GM18951 (cell line): ENCODE measurements around the gene SDF4.
"Not testable (repeated sequence)": the region's sequence is repeated elsewhere in the genome, so short reads cannot be mapped to it uniquely, and the experiment has no call there.

Source experiments
- POLR2A ChIP-seq: IDR thresholded peaks from 4 replicates; pipeline ENCODE4 v1.6.1; 2011; ENCODE audit warnings: mild to moderate bottlenecking; ENCODE audit not compliant: insufficient read length, insufficient read depth; ENCODE audit errors: extremely low read depth
- in situ Hi-C: fragments of 300-500 bp; cut with MboI; formaldehyde crosslinking; loops from one replicate; pipeline ENCODE4 v1.12.0; 2022; ENCODE audit warnings: low sequenced_read_pairs, mixed read lengths, inconsistent platforms; ENCODE audit not compliant: unreplicated experiment

SDF4 gene

DNA sequence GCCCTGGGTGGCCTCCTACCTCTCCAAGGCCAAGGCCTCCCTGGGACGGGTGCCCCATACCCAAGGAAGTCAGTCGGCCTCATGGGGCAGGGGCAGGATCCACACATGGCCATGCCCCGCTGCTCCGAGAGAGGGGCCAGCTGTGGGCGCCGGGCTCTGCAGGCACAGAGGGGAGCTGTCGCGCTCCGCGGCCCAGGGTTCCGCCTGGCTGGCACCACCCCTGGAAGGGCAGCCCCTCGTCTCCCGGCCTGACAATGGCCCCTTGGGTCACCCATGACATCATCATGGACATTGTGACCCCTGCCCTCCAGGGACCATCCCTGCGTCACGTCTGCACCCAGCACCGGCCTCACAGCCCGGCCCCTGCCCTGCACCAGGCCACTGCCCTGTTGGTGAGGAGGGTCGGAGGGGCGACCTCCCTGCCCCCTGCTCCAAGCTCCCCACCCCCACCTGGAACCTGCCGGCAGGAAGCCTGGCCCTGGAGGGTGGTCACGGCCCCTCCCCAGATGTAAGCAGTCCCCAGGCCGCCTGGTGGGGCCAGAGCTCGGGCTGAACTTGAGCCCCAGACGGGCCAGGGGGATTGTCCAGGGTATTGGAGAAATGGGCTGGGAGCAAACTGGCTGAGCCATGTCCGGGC, 52.3 kb downstream of the SDF4 start:
- in situ Hi-C loops = no loop called here
- no peak for TF ChIP-seq POLR2A

DNA sequence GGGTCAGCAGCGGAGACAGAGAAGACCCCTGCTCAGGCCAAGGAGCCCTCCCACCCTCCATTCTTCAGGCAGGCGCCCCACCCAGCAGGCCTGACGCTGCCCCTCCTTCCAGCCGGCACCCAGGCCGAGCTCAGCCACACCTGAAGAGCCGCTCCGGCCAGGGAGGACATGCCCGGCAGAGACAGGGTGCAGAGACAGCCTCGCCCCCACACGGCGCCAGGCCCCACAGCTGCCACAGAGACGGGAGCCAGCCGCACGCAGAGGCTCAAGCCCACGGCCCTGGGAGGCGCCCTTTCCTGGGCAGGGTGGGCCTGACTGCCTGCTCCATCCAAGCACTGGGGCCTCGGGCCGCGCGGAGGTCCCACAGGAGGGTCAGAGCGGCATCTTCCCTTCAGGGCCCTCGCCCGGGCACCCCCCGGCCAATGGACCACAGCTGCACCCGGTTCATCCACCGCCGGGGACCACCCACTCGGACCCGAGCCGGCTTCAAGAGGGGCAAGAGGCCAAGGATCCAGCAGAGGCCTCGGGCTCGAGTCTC, 52.9 kb downstream of the SDF4 start:
- in situ Hi-C loops = no loop called here
- TF ChIP-seq POLR2A = no peak

DNA sequence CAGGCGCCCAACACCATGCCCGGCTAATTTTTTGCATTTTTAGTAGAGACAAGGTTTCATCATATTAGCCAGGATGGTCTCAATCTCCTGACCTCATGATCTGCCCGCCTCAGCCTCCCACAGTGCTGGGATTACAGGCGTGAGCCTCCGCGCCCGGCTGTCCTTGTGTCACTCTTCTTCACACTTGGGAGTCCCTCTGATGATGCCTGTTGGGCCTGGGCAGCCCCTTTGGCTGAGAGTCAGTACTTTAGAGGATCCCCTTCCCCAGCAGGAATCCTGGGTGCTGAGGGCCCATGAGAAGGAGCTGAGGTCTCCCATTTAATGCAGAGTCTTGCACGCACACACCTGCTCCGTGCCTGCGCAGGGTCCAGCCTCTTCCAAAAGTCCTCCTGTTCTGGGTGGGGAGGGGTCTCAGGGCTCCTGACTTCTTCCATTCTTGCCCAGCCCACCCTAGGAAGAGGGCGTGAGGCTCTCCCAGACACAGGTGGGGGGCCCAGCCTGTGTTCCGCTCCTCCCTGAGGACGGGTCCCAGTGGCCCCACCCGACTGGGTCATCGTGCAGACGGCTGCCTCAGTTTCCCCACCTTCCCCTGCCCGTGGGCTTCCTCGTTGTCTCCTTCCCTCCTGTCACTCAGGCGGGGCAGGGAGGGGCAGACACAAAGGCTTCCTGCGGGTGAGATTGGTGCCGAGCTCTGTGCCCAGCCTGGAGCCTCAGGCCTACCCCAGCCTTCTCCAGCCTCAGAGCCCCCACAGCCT, 54.2 kb downstream of the SDF4 start:
- in situ Hi-C loops = no loop called here
- no peak for TF ChIP-seq POLR2A

DNA sequence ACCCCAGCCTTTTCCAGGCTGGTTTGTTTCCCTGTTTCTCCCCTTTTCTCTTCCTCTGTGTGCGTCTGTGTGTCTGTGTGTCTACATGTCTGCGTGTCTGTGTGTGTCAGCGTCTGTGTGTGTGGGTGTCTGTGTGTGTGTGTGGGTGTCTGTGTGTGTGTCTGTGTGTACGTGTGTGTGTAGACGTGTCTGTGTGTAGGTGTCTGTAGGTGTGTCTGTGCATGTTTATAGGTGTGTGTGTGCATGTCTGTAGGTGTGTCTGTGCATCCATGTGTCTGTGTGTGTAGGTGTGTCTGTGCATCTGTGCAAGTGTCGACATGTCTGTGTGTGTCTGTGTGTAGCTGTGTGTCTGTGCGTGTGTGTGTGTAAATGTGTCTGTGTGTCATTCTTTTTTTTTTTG, 54.9 kb downstream of the SDF4 start:
- in situ Hi-C loops = no loop called here
- no peak for TF ChIP-seq POLR2A

DNA sequence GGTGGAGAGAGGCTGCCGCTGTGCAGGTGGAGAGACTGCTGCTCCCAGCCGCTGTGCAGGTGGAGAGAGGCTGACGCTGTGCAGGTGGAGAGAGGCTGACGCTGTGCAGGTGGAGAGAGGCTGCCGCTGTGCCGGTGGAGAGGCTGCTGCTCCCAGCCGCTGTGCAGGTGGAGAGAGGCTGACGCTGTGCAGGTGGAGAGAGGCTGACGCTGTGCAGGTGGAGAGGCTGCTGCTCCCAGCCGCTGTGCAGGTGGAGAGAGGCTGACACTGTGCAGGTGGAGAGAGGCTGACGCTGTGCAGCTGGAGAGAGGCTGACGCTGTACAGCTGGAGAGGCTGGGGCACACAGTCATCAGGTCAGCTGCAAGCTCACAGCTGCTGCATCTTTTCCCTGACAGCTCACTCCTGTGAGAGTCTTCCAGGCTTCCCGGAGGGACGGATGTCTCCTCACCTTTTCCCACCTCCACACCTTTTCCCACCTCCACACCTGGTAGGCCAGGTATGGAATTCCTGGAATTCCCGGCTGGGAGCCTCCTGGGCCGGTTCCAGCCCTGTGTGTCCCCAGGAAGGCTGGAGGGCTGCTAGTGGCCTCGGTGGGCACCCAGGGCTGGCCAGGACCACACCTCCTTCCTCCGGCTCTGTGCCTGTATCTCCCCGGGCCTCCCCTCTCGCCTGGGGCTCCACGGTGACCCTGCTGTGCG, 55.6 kb downstream of the SDF4 start:
- in situ Hi-C loops = not testable (repeated sequence)

DNA sequence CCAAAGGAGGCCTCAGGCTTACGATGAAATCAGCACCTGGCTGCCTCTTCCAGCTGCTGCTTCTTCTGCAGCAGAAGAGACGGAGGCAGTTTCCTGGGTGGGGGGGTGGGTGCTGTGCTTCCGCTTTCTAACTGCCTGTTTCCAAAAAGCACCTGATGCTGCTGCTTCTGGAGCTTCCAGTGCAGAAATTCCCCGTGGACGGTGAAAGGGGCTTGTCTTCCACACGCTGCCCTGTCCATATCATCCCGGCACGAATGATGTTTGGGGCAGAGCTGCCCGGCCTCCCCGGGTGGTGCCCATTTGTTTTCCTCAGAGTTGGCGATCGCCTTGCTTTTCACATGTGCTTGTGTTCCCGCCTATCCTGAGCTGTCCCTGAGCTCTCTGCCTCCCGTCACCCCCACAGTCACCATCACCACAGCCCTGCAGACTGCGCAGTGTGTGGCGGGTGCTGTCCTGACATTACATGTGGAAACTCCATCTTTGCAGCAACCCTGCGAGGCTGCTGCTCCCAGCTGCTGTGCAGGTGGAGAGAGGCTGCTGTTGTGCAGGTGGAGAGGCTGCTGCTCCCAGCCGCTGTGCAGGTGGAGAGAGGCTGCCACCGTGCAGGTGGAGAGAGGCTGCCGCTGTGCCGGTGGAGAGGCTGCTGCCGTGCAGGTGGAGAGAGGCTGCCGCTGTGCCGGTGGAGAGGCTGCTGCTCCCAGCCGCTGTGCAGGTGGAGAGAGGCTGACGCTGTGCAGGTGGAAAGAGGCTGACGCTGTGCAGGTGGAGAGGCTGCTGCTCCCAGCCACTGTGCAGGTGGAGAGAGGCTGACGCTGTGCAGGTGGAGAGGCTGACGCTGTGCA, 56.4 kb downstream of the SDF4 start:
- TF ChIP-seq POLR2A = no peak
- in situ Hi-C loops = no loop called here

DNA sequence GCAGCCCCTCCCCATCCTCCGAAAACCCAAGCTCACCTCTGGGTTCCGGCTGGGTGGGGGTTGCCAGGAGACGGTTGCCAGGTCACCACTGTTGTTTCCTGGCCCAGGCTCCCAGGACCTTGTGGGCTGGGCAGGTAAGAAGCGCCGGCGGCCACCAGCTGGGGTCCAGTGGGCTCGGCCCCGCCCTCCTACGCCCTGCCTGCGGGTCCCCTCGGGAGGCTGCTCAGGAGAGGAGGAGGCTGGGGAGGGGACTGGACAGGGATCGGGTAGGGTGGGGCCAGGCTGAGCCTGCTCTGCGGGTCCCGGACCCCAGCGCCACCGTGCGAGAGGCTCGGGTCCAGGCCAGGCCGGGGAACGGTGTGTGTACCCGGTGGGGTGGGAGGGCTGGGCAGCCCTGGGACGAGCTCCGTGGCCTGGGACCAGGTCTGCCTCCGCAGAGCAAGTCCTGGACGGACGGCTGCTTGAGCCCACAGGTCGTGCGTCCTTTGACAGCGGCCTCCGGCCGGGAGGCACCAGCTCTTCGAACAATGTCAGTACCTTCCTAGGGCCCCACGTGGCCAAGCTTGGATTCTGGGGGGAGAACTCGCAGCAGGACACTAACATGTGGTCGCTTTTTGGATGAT, 57.9 kb downstream of the SDF4 start, which contains the start of gene TTLL10:
TSS of gene TTLL10 (plus strand) at position 88 of the 623 bp plus-strand sequence. CDS start 5,336 bp downstream, outside the sequence.
- no peak for TF ChIP-seq POLR2A
- in situ Hi-C loops = no loop called here

DNA sequence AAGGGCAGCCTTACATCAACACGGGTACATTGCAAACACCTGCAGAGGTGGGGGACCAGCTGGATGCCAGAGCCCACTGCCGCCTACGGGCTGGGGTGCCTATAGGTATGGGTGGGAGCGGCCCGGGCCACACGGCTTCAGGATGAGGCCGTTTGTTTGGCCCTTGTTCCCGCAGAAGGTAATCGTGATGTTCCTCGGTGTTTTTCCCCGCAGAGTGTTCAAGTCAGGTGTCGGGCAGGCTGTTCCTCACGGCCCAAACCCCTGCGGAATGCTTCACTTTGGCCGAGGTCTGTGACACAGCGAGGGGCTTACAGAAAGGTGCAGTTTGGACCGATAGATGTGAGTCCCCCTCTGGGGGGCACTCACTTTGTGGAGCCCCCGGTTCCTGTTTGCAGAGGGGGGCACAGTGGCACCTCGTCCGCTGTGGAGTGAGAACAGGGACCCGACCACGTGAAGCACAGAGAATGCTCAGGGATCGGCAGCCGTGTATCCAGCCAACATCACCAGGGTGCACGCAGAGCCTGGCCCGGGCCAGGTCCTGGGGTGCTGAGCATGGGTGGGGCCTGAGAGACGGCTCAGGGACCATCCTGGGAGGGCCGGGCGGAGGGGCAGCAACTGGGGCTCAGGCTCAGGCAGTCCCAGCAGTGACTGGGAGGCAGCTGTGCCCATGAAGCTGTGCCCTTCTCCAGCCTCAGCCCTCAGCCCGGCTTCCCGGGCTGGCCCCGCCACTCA, 58.6 kb downstream of the SDF4 start:
- no peak for TF ChIP-seq POLR2A
- in situ Hi-C loops = no loop called here

DNA sequence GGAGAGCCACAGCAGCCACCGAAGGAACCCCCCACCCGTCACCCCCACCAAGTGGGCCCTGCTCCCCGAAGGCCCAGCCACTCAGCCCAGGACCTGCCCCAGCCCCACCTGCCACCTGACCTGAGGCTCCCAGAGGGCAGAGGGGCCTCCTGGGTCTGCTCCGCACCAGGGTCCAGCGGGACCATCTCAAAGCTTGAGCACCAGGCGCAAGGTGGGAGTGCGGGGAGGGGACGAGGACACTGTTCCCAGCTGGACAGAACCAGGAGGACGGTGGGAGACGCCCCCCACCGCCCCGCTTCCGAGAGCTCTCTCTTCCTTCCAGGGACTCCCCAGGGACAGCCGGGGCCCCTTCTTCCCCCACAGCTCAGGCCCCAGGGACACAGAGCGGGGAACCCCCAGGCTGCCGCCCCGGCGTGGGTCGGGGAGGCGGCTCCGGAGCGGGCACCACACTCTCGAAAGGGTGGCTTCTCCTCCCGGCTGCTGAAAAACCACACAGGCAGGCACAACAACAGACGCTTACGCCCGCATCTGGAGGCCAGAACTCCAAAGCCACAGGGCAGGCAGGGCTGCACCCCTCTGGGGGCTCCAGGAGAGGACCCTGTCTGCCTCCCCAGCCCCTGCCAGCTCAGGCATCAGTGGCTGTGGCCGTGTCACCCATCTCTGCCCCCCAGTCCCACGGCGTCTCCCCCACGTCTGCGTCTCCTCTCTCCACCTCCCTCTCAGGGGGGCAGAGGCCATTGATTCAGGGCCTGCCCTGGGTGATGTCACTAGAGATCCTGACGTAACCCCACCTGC, 60.1 kb downstream of the SDF4 start:
- no peak for TF ChIP-seq POLR2A

DNA sequence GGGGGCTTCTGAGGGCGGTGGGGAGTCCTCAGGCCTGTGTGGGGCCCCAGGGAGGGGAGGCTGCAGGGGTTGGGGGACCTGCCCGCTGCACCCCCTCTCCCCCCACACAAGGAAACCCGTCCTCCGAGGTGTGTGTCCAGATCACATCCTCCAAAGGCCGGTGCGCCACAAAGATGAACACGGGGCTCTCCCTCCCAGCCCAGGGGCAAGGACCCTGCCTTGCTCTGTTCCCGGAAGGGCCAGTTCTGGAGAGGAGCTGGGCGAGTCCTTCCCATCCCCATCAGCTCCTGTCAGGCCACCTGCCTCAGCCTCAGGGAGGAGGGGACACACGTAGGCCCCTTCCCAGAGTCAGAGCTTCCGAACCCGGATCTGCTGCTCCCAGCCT, 60.6 kb downstream of the SDF4 start:
- no peak for TF ChIP-seq POLR2A

More for the DNA sequence above, 60.1 kb downstream of the SDF4 start:
- in situ Hi-C loops = no loop called here

DNA sequence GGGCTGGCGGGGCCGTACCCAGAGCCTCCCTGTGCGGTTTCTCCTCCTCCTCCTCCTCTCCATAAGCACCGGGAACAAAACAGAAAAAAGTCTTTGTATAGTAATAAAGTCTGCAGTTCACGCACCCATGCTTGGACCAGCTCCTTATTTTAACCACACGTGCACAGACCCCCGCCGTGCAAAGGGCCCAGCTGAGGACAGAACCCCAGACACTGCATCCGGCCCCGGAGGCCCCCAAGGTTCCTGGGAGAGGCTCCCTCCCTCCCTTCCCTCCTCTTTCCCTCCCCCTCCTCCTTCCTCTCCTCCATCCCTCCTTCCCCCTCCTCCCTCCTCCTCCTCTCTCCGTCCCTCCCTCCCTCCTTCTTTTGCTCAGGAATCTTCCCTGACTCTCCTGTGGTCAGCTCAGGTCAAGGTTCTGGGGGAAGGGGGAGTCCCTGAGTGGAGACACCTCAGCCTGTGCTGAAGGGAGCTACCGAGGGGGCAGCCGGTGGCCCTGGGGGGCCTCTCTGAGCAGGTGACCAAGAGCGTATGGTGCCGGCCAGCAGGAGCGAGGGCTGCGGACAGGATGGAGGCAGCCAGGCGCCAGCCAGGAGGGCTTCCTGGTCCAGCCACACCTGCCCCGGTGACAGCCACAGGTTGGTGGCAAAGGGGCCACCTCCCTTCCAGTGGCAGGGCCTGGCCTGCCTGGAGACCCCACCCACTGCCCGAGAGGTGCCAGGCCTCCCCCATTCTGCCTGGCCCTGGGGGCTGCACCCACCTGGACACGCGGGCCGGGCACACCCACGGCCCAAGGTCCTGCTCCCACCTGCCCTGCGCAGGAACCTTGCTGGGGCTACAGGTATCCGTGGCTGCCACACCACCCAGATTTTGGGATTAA, 61.3 kb downstream of the SDF4 start:
- in situ Hi-C loops = no loop called here
- TF ChIP-seq POLR2A = no peak

More for the DNA sequence above, 60.6 kb downstream of the SDF4 start:
- in situ Hi-C loops = no loop called here
